NAMALWA (cell line): ENCODE data around the gene LRP3.
"Not testable (repeated sequence)": the region's sequence is repeated elsewhere in the genome, so short reads cannot be mapped to it uniquely, and the experiment has no call there.

ENCODE experiments used
- DNase-seq: peaks from one replicate; pipeline ENCODE4 v3.0.0-alpha.2; 2015; ENCODE audit warnings: low spot score

LRP3 gene

DNA sequence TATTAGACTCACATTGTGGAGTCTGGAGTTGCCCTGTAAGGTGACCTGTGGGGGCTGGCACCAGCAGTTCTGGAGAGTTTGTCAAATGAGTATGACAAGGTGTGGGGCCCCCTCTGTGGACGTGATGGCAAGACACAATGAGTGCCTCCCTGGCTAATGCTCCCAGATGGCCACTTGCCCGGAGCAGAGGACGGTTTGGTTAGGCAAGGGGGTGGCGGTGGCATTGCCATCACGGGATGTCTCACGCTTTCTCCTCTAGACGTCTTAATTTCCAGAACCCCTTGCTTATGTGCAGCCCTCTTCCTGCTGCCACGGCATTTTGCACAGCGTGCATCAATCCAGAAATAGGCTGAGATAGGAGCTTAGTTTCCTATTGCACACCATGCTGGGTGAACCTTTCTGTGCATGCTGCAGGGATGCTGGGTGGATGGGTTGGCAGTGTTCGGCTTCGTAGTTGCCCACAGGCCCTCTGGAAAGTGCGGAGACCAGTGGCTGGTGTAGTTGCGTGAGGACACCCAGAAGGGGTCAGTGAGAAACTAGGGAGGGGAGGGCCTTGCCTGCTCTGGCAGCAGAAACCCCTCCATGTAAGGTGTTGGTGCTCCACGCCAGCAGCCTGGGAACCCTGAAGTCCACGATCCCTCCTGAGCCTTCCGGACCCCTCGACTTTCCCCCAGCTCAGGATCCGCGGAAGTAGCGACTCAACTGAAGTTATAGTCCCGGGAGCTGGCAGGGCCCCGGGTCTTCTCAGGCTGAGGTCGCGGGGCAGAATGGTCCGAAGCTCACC, 18.1 kb upstream of the LRP3 start:
- DNase-seq, result no peak

- DNase-seq, result peak; percentile 99
Measured at GRCh38 chr19:33176670-33177416, 17.3 kb upstream of the LRP3 start.

- peak; percentile 80 for DNase-seq
Measured at GRCh38 chr19:33177417-33177979, 16.6 kb upstream of the LRP3 start.

DNA sequence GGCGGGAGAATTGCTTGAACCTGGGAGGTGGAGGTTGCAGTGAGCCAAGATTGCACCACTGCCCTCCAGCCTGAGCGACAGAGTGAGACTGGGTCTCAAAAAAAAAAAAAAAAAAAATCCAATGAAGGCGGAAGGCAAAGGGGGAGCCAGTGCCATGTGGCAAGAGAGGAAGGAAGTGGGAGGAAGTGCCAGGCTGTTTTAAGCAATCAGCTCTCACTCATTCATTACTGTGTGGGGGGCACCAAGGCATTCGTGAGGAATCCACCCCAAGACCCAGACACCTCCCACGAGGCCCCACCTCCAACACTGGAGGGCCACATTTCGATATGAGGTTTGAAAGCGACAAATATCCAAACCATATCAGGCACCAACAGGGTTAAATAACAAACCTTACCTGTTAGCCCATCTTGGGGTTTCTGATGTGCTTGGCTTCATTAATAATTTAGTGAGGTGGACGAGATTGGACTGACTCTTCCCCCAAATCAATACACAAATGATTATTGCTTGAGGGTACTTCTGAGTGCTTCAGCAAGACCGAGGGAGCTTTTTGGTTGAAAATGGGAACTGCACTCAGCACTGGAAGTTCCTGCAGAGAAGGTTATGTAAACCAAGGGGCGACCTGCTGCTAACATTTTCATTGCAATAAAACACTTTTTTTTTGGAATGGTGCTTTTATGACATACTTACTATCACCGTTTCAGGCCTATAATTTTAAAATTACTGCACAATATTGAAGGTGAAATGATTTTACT, 7.5 kb upstream of the LRP3 start:
- no peak for DNase-seq

GRCh38 chr19:33187183-33187540, 7.0 kb upstream of the LRP3 start:
- no peak for DNase-seq

DNA sequence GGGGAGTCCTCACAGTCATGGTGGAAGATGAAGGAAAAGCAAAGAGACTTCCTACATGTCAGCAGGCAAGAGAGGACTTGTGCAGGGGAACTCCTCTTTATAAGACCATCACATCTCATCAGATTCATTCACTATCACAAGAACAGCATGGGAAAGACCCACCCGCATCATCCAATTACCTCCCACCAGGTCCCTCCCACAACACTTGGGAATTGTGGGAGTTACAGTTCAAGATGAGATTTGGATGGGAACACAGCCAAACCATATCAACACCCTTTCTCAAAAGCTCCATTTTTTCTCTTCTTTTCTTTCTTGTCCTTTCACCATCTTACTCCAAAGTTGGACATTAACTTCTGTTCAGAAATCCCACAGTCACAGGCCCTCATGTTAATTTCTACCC, 4.7 kb upstream of the LRP3 start:
- DNase-seq, result no peak

DNA sequence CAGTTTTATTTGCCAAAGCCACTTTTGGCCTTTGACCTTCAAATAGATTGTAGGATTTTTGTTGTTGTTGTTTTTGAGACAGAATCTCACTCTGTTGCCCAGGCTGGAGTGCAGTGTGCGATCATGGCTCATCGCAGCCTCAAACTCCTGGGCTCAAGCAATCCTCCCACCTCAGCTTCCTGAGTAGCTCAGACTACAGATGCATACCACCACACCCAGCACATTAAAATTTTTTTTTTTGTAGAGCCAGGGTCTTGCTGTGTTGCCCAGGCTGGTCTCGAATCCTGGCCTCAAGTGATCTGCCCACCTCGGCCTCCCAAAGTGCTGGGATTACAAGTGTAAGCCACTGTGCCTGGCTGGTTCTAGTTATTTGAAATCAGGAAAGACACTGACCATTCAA, 3.0 kb upstream of the LRP3 start:
- not testable (repeated sequence) for DNase-seq

DNA sequence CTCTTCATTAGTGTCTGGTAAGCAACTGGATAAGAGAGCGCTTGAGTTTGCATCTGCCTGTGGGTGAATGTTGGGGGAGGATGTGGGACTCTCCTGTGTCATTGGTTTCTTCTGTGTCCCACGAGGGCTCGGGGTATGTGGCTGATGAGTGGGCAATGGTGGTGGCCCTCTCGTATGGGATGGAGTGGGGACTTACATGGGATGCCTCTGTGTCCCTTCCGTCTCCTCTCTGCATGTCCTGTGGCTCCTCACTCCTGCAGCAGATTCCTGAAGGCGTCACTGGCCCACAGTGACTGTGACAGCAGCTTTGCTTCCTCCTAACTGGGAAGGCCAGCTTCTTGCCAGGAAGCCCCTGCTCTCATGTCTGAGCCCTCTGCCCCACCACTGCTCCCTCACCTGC, 2.6 kb upstream of the LRP3 start:
- DNase-seq, result no peak

GRCh38 chr19:33192010-33192409, 2.1 kb upstream of the LRP3 start:
- DNase-seq, result no peak

GRCh38 chr19:33193269-33193864, 763 bp upstream of the LRP3 start:
- no peak for DNase-seq

GRCh38 chr19:33194532-33194885, 379 bp downstream of the LRP3 start:
- DNase-seq, result no peak

- no peak for DNase-seq
Measured at GRCh38 chr19:33194886-33195644, 935 bp downstream of the LRP3 start.

DNA sequence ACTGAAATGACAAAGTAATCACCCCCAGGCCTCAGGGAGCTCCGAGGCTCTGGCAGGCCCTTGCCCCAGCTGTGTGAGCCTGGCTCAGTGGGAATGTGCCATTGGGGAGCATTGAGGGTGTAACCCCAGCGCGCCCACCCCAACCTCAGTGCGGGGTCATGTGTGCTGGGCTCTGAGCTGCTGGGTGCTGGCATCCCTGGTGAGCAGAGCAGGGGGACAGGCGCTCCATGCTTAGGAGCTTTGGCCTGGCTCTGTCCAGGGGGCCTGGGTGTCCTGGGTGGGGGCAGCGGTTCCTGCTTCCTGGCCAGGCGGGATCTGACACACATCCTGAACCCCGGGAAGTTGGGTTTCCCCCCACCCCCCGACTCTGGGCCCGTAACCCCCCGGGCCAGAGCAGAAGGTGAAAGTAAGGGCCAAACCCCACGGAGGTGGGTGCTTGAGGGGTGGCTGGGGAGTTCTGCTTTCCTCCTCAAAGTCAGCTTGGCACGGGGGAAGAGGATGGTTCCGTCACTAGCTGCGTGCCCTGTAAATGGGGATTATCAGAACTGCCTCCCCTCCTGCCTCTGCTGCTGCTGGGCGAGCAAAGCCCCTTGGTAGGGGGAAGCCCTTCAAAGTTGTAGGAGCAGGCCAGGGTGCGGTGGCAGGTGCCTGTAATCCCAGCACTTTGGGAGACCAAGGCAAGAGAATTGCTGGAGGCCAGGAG, 1.7 kb downstream of the LRP3 start:
- no peak for DNase-seq

DNA sequence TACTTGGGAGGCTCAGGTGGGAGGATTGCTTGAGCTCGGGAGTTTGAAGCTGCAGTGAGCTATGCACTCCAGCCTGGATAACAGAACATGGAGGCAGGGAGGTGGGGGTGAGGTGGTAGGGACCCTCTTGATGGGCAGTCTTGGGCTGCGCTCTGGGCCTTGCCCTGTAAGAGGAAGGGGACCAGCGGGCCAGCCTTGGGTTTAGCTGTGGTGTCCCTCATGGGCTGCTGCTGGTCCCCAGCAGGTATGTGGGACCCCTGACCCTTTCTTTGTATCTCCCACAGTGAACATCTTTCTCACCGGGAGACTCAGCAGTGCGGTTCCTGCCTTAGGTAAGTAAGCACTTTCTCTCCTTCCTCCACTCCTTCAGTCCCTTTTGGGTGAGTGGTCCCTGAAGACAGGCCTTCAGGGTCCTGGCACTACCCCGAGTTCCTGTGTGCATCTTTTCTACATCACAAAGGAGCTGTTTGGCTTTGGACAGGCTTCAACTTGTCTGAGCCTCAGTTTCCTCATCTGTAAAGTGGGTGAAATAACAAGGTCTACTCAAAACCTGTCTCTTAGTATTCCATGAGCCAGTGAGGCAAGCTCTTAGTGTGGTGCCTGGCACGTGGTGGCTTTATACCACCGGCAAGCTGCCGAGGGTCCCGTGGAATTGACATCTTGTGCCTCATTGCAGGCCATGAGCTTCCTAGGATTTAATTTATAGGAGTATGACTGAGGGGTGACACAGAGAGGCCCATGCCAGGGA, 2.5 kb downstream of the LRP3 start:
- no peak for DNase-seq

- DNase-seq, result no peak
Measured at GRCh38 chr19:33197591-33198000, 3.5 kb downstream of the LRP3 start.

DNA sequence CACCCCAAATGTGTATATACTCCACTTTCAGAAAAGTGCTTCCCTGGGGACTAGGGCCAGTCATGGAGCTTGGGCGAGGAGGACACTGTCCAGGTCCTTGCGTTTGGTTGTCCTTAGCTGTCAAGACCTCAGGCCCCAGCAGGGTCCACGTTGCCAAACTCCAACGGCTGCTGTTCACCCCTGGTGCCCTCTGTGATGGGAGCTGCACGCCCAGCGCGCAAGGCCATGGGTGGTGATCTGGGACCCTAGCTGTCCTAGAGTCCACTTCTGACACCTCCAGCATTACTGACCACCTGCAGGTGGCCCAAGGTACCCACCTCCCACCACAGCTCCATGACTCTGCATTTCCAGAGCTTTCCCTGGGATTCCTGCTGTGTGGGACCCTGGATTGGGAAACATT, 4.0 kb downstream of the LRP3 start:
- no peak for DNase-seq

DNA sequence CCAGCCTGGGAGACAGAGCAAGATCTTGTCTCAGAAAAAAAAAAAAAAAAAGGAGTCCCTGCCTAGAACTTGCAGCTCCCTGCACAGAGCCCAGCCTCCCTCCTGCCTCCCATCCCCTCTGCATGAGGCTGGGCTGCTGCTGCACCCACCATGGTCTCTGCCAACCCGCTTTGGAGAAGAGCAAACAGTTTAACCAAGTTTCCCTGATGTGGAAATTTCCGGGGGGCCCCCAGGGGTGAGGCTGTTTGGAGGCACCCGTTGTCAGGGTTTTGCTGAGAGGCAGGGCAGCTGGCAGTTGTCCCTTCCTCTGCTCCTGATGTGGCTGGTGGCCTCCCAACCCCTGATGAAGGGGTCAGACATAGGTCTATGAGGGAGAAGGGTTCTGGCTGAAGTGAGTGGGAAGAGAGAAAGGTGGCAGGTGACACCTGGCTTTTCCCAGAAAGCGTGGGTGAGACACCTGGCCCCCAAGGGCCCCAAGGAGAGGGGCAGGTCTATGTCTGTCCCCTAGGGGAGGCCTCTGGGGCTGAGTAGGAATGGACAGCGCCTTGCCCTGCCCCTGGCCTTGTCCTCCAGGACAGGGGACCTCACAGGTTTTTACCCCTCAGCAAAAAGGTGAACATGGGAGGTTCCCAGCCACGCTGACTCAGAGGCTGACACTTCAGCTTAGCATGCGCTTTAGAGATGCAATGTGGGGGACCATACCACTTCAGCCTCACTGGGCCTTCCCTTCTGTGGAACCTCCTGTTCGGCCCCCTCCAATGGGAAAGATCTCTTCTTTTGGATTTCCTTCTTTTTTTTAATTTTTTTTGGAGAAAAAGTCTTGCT, 5.5 kb downstream of the LRP3 start:
- DNase-seq, result no peak

GRCh38 chr19:33201473-33201872, 7.3 kb downstream of the LRP3 start:
- no peak for DNase-seq

- DNase-seq, result no peak
Measured at GRCh38 chr19:33201886-33202545, 7.9 kb downstream of the LRP3 start.
